GM19351 (cell line): ENCODE measurements around the gene OTUD3.
"Not testable (repeated sequence)": the region's sequence is repeated elsewhere in the genome, so short reads cannot be mapped to it uniquely, and the experiment has no call there.

ENCODE experiments used
- ATAC-seq: cut with Tn5 transposase; IDR thresholded peaks from one replicate; pipeline ENCODE4 v1.9.1; 2021; ENCODE audit warnings: mild to moderate bottlenecking, moderate library complexity; ENCODE audit not compliant: unreplicated experiment

Gene OTUD3

DNA sequence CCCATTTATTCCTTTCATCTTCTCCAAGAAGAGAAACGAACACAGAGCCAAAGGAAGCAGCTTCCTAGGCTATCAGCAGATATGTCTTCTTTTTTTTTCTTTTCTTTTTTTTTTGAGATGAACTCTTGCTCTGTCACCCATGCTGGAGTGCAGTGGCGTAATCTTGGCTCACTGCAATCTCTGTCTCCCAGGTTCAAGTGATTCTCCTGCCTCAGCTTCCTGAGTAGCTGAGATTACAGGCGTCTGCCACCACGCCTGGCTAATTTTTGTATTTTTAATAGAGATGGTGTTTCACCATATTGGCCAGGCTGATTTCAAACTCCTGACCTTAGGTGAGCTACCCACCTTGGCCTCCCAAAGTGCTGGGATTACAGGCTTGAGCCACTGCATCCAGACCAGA, 13.6 kb upstream of the OTUD3 start:
- ATAC-seq, result not testable (repeated sequence)

DNA sequence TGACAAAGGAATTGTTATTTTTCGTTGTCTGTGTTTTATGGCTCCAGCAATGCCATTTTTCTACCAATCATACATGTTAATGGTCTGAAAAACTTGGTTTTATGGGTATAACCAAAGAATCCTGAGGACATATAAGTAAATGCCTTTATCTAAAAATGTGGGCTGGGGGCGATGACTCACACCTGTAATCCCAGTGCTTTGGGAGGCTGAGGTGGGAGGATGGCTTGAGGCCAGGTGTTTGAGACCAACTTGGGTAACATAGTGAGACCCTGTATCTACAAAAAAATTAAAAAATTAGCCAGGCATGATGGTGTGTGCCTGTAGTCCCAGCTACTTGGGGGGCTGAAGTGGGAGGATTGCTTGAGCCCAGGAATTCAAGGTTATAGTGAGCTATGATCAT, 12.7 kb upstream of the OTUD3 start:
- ATAC-seq, result not testable (repeated sequence)

DNA sequence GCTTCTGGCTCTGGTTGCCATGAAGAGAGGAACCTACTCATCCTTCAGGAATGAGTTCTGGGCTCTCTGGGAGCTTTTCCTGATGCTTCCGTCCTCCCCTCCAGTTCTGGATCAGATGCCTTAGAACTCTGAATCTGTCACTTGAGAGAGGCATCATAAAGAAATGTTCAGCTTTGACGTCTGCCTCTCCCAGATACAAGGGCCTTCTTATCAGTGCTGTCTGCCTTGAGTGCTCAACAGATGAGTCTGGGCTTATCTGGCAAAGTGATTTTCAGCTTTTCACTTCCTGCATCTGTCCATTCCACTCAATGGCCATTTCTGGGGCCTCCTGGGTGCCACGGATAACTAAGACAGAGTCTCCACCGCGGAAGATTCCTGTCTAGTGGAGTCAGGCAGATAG, 12.3 kb upstream of the OTUD3 start:
- no peak for ATAC-seq

DNA sequence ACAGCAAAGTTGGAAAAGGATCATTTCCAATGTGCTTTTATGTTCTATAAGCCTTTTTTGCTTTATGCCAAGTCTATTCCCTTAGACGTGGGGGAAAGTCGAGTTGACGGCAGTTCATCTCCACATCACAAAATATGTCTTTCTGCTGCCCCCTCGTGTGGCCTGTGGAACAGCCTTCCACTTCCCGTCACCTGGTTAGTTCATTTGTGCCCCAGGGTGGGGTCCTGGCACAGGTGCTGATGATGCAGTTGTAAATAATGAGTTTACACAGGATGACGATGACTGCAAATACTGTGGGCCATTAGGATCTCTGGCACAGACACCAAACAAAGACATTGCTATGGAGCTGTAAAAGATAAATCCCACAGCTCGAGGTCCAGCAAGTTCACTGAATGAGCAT, 10.0 kb upstream of the OTUD3 start:
- no peak for ATAC-seq

DNA sequence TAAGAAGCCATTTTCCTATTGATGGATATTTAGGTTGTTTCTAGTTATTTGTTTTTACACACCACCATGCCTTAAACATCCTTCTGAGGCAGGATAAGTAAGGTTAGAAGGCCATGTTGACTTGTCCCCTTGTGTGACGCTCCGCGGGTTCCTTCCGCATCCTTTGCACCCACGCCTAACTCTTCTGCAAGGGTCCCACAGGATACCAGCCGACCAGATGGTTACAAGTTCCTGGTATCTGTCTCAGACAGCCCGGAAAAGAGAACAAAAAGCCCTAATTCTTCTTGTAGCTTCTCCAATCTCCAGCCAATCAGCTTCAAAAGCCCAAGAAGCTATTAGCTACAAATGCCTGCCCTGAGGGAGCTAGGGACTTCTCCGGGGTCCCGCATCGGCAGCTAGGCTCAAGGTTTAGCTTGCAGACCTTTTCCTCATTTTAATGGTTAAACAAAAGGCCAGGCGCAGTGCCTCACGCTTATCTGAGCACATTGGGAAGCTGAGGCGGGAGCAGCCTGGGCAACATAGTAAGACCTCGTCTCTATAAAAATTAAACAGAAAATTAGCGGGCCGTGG, 4.9 kb upstream of the OTUD3 start:
- ATAC-seq, result no peak

DNA sequence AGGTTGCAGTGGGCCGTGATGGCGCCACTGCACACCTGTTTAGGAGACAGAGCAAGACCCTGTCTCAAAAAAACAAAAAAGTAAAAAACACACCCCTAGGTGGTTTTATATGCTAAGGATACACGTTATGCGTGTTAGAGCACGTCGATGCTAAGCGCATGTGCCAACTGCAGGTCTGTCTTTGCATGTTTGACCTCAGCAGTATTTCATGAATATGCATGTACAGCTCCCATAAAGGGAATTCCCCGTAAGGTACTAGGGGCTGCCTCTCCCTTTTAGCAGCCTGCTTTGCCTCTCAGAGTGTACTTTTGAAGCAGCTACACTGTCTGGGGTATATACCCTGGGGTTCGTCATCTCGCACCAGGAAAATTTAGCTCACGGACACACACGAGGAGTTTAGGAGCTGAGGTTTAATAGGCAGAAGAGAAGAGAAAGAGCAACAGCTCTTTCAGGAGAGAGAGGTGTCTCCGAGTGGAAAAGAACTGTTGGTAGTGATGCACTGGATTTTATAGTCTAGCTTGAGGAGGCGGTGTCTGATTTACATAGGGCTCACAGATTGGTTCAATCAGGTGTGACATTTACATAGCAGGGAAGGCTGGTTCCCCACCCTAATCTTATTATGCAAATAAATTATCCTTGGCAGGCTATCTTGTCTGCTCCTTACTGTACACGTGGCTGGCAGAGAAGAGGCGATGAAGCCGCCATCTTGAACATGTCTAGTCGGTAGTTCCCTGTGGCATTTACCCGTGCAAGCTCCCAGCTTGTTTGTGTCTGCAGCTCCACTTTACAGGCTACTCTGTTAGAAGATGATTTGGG, 4.2 kb upstream of the OTUD3 start:
- ATAC-seq, result no peak

DNA sequence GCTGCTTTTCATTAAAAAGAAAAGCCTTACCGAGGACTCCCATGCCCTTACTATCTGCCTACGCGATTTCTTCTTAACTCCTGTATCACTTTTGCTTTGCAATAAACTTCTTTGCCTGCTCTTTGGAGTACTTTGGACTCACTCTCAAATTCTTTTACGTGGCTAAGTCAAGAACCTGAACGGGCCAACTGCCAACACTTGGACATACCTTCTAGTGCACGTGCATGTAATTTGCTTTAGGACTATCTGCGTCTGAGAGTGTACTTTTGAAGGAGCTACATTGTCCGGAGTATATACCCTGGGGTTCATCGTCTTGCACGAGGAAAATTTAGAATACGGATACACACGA, 3.6 kb upstream of the OTUD3 start:
- ATAC-seq, result no peak

DNA sequence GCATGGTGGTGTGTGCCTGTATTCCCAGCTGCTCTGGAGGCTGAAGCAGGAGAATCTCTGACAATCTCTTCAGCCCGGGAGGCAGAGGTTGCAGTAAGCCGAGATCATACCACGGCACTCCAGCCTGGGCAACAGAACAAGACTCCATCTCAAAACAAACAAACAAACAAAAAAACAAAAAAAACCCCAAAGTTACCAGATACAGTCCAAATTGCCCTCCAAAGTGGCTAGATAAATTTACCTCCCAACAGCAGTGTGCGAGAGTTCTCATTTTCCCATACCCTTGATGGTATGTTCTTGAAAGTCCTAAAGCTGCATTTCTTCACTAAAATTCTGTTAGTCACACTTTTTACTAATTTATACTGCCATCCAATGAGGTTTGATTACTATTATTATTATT, 3.0 kb upstream of the OTUD3 start:
- no peak for ATAC-seq

DNA sequence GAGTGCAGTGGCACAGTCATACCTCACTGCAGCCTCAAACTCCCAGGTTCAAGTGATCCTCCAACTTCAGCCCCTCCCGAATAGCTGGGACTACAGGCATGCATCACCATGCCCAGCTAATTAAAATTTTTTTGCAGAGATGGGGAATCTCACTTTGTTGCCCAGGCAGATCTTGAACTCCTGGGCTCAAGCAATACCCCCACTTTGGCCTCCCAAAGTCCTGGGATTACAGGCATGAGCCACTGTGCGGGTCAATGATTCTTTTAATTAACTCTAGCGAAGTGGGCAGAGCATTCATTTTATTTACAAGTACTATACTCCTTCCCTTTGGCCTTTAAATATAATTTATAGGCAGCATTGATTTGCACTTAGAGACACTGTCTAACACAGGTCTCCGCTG, 2.5 kb upstream of the OTUD3 start:
- no peak for ATAC-seq

DNA sequence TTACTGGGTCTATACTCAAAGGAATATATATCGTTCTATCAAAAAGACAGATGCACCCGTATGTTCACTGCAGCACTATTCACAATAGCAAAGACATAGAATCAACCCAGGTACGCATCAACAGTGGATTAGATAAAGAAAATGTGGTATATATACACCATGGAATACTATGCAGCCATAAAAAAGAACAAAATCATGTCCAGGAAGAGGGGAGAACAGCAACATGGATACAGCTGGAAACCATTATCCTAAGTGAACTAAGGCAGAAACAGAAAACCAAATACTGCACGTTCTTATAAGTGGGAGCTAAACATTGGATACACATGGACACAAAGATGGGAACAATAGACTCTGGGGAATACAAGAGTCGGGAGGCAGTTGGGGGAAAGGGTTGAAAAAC, 1.4 kb upstream of the OTUD3 start:
- ATAC-seq, result not testable (repeated sequence)

DNA sequence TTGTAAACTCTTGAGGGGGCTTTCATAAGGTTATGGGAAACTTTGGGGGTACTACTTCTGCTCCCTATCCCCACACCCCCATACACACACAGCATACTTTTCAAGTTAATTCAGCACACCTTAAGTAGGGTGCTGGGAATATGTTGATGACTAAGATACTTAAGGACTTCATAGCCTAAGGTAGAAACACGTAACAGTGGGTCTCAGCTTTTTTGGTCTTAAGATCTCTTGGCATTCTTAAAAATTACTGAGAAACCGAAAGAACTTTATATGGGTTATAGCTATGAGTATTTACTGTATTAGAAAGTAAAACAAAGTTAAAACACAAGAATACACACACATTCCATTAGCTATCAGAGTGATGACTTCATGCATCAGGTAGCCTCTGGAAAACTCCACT, 2.1 kb downstream of the OTUD3 start:
- no peak for ATAC-seq

DNA sequence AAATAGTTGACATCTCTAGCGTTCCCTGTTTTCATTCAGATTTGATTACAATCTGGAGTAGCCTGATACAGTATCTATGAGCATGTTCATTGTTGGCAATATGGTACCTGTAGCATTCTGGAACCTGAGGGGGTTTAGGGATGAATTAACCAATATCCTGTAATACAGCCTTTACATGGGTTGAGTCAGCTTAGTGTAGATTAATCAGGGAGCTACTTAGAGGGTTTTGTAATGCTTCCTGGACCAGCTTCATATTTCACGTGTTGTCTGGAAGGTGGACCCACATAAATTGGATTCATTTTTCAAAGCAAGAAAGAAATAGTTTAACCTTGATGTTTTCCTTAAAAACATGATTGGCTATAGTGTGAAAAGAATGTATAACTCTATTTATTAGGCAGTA, 3.6 kb downstream of the OTUD3 start:
- ATAC-seq, result no peak

DNA sequence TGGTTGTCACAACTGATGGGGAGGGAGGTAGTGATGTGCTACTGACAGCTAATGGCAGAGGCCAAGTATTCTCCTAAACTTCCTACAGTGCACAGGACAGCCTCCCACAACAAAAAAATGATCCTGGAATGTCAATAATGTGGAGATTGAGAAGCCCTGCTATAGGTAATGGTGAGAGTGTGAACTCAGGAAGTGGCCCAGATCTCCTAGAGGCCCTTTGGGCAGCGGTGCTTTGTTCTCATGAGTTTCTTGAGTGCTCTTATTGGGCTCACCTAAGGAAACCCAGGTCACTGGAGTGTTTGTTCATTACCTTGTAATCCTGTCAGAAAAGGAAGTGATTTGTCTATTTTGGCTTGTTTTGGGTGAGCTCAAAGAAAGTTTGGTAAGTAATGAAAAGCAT, 5.9 kb downstream of the OTUD3 start:
- no peak for ATAC-seq

DNA sequence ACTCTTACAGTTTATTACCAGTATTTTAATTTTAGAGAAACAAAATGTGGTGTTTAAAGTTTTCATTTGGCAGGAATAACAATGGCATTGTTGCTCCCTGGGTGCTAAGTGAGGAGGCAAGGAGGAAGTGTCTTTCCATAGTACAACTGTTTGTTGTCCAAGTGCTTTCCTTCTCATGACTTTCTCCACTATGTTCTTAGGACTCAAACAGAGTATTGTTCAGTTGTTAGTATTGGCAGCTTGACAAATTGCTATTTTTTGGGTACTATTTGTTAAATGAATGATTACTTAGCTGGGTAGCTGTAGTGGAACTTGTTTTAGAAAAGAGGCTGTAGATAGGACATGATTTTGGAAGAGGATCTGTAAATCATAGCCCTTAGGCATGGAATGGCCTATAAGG, 7.5 kb downstream of the OTUD3 start:
- ATAC-seq, result no peak

DNA sequence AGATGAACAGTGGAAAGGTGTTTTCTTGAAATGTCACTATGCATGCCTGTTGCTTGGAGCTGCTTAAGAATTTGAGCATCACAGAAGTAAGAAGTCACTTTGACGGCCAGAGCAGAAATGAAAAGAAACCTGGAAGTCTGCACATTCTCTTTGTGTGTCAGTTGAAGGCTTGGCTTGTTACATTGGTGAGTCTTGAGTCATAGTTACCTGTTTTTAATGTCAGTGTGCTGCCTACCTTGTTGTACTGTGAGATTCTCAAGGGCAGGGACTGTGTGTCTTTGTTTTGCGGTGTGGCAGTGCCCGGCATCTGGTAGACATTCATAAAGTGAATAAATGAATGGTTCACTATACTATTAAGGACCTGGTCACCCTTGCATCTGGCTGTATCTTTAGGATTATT, 9.9 kb downstream of the OTUD3 start:
- ATAC-seq, result no peak

DNA sequence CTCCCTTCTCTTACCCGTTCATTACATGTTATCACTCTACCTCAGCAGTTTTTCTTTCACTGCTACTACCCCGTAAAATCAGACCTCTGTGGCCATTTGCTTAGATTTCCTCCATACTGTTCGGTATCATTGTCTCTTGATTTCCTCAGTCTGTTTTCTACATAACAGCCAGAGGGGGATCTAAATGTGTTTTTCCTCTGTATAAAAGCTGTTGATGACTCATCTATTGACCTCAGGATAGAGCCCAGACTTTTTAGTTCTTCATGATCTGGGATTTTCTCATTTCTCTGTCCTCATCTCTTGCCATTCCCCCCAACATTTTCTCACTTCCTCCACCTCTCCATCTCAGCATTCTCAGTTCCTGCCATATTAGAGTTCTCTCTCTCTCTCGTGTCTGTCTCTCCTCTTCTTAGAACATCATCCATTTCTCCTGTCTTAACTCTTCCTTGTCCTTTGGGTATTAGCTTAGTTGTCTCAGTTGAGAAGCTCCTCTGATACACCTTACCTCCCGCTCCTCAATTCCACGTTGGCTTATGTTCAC, 10.5 kb downstream of the OTUD3 start:
- no peak for ATAC-seq

DNA sequence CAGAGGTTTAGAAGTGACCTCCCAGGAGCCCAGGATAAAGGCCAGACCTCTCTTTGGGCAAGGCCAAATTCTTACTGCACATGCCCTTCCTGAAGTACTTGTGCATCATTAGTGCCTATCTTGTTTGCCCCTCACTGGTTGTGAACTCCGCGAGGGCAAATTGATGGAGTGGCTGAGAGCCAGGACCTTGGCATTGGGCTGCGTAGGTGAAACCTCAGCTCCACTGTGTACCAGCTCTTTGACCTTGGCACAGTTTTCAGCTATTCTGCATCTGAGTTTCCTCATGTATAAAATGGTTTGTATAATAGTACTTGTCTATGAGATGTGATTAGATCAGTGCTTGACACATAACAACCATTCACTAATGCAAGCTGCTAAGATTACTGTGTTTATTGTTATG, 11.5 kb downstream of the OTUD3 start:
- ATAC-seq, result no peak

DNA sequence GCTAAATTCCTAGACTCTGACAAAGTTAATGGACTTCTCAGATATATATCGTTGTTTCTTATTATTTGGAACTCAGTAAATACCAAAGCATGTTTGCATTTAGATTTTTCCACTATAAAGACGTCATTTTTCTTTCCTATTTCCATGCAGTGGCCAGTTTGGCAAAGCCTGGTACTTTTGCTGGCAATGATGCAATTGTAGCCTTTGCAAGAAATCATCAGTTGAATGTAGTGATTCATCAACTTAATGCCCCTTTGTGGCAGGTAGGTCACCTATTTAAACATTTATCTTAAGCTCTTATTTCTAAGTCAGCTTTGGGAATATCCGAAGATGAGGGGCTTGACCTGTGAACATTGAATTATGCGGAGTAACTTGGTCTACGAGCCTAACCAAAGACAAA, 12.0 kb downstream of the OTUD3 start:
- no peak for ATAC-seq

DNA sequence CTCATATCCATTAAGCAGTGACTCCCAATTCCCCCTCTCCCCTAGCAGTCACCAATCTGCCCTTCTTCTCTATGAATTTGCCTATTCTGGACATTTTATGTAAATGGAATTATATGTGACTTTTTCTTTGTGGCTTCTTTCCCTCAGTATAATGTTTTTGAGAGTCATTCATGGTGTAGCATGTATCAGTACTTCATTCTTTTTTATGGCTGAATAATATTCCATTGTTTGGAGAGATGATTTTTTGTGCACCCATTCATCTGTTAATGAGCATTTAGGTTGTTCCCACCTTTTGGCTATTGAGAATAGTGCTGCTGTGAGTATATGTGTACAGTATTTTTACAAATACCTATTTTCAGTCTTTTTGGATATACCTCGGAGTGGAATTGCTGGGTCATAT, 19.5 kb downstream of the OTUD3 start:
- no peak for ATAC-seq

DNA sequence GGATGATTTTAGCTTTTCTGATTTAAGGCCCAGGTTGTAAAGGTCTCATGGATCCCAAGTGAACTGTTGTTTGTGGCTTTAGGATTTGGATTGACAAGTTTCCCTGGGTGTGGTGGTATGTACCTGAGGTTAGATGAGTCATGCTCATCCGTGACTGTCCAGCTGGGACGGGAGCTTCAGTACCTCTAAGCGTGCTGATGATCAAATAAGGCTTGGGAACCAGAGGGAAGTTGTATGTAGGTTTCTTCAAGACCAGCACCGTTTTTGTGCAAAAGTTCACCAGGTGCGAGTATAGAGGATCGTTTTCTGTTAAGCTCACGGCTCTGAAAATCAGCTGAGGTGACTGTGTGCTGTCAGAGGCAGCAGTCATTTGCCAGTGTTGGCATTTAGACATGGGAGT, 21.4 kb downstream of the OTUD3 start:
- no peak for ATAC-seq

DNA sequence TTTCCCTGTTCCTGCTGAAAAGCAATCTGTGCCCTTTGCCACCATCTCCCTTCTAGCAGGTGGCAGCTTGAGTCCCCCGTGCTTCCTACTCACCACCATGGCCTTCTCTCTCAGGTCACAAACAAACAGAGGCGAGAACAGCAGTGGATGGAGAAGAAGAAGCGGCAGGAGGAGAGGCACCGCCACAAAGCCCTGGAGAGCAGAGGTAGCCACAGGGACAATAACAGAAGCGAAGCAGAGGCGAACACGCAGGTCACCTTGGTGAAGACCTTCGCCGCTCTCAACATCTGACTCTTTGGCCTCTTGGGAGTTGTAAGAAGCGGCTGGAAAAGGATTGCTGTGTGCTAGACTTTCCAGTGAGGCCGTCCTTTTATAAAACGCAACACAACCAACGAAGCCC, 25.3 kb downstream of the OTUD3 start:
- no peak for ATAC-seq

DNA sequence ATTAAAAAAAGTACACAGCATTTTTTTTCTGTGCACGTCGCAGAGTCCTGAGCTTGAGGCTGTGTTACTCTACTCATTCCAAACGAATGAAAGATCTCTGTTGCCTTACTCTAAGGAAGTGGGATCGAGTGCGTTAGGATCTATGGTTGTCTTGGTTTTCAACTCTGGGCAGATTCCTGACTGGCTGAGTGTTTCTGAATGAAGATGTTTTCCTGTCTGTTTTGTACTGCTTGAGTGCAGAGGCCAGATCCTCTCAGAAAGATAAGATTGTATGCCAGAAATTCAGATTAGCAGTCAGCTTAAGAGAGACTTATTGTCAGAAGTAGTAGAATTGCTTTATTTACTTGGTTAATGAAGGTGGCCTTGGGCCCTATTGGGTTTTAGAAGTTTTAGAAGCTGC, 27.2 kb downstream of the OTUD3 start:
- no peak for ATAC-seq

DNA sequence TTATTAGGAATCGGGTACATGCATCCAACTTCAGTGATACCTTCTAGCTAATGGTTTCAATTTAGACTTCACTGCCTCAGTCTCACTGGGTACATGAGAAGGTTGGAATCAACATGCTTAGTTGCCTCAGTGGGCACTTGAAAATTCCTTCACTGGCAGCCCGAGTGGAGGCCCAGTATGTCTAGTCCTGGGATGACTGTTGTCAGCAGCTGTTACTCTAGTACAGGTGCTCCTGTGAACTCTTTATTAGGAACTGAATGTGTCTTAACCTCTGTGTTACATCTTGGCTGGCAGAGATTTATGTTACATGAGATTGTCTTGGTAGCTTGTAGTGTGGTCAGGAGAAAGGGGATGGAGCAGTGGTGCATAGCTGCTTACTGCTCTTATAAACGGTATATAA, 27.8 kb downstream of the OTUD3 start:
- no peak for ATAC-seq
